Measurements from ENCODE around the gene PARP2.
"Not testable (repeated sequence)": the region's sequence is repeated elsewhere in the genome, so short reads cannot be mapped to it uniquely, and the experiment has no call there.

Gene PARP2, protein sequence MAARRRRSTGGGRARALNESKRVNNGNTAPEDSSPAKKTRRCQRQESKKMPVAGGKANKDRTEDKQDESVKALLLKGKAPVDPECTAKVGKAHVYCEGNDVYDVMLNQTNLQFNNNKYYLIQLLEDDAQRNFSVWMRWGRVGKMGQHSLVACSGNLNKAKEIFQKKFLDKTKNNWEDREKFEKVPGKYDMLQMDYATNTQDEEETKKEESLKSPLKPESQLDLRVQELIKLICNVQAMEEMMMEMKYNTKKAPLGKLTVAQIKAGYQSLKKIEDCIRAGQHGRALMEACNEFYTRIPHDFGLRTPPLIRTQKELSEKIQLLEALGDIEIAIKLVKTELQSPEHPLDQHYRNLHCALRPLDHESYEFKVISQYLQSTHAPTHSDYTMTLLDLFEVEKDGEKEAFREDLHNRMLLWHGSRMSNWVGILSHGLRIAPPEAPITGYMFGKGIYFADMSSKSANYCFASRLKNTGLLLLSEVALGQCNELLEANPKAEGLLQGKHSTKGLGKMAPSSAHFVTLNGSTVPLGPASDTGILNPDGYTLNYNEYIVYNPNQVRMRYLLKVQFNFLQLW

DNA sequence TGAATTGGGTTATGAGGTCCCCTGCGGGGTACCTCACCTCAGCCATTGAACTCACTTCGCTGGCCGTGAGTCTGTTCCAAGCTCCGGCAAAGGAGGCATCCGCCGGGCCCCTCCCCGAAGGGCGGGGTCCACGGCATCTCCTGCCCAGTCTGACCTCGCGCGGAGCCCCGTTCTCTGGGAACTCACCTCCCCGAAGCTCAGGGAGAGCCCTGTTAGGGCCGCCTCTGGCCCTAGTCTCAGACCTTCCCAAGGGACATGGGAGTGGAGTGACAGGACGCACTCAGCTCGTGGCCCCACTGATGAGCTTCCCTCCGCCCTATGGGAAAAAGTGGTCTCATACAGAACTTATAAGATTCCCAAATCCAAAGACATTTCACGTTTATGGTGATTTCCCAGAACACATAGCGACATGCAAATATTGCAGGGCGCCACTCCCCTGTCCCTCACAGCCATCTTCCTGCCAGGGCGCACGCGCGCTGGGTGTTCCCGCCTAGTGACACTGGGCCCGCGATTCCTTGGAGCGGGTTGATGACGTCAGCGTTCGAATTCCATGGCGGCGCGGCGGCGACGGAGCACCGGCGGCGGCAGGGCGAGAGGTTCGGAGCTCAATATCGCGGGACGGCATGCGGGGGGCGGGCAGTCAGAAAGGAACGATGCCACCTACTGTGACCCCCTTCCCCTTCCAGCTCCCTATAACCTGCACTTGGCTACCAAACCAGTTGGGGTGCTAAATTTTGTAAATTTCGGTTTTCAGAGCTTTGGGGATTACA, at the start of gene PARP2:
Gene PARP2 (plus strand): TSS at position 544 of the 770 bp plus-strand sequence. CDS start 7 bp downstream, at position 551.
- DNase-seq (ENCODE audit: low spot score), result peak; percentile 98

DNA sequence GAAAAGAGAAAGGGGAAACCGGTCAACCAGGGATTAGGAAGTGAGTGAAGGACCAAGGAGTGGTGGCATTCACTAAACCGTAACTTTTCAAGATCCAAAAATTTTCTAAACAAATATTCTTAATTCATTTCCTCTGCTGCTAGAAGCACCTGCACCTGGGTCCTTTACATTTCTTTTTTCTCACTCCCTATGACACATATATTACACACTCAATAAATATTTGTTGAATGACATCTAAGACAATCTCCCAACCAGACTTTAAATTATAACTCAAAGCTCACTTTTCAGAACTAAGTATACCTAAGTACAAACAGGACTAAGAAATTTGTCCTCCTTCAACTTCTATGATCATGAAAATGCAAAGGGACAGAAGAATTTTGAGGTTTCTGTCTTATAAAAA, 48.8 kb upstream of the PARP2 start:
- no peak for DNase-seq (ENCODE audit: low spot score)

DNA sequence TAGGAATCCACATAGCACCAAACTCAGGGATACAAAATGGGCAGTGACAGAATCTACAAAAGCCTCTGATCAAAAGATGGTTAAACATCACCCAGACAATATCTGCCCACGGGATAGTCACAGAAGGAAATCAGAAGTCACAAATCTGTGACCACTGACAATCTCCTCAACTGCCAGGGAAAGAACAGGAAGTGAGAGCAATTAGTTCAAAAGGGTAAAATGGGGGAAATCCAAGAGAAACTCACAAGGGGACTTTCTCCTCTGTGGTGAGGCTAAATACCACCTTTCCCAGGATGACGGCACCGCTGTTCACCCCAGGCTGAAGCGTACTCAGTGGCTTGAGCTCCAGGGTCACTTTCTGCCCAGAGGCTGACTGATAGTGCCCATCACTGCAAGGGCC, 48.4 kb upstream of the PARP2 start:
- DNase-seq (ENCODE audit: low spot score), result no peak

DNA sequence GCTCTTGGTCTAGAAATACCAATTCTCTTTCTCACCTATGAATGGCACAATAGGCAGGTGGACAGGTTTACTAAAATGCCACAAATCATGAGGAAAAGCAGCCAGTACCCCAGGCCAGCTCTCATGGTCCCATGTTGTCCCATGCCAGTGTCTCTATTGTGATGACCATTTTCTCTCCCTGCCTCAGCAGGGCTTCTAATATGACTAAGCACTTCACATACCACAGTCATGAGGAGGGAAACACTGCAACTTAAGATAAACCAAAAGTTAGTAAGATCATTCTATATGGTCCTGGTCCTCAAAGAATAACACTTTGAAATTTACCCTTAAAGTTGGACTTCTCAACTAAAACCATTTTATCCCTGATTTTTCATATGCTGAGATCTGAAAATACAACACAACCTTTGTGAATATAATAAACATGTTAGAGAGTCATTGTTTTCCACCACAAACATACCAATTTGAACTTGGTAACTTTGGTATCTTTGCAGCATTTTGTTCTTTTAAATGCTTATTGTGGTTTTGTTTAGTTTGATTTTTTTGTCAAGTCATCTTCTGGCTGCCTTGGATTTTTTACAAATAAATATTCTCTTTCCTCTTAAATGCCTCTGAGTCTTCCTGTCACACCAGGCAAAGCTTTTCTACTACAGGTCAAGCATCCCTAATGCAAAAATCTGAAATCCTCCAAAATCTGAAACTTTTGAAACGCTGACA, 41.2 kb upstream of the PARP2 start:
- peak; percentile 18 for DNase-seq (ENCODE audit: low spot score)

DNA sequence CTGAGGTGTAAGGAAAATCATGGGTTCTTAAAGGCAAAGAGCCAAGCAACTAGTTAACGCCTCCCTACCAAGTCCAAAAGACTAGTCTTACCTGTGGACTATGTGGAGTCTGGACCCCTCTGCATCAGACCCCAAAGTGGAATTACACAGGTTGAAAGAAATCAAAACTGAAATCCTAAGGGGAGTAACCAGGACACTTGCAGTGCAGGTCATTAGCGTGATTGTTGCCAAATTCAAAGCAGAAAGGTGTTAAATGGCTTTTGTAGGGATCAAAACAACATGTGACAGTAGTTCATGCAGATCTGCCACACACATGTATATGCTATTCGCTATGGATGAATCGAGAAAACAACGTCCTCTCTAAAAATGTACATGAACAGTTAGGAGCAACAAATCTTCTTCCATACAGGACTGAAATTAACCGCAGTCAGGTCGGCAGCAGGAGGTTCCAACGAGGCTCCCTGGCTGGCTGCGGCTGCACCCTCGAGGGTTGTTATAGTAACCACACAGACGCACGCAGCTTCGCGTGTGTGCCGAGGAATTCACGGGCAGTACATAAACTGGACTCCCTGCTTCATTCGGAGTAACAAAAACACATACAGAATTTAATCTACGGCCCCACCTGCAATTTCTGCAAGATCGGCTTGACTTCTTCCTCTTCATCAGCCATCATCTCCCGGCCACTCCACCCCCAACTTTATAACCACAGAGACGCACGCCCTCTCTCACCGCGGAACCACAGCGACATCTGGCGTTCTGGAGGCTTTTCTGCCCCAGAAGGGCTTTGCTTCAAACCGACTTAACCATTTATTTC, 38.0 kb upstream of the PARP2 start, which contains the start of gene TTC5:
Gene TTC5 (minus strand): TSS at position 687 of the 814 bp plus-strand sequence. CDS start 14 bp downstream, at position 673.
- peak; percentile 92 for DNase-seq (ENCODE audit: low spot score)

DNA sequence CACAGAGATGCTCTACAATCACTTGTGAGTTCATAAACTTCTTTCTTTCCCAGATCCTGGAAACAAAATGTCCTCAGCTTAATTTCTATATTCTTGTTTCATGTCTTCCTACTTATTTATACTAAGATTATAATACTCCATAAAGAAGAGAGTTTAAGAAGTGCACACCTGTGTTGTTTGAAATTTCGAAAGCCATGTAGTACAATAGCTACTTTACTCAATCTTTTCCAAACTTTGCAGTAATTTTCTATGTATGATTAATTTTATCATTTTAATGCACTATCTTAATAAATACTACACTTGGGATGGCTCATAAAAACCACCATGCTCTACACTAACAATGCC, 37.4 kb upstream of the PARP2 start:
- DNase-seq (ENCODE audit: low spot score), result no peak

DNA sequence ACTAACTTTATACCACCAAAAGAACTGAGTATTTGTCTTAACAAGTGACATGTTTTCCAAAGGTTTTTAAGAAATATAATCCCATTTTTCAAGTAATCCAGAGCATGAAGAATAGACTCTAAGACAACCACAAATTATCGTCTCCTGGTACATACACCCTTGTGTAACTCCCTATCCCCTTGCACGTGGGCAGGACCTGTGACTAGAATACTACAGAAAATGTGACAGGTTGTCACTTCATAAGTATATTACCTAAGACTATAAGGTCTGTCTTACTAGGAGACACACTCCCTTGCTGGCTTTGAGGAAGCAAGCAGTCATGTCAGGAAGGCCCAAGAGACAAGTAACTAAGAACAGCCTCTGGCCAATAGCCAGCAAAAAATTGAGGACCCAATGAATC, 29.4 kb upstream of the PARP2 start:
- no peak for DNase-seq (ENCODE audit: low spot score)

DNA sequence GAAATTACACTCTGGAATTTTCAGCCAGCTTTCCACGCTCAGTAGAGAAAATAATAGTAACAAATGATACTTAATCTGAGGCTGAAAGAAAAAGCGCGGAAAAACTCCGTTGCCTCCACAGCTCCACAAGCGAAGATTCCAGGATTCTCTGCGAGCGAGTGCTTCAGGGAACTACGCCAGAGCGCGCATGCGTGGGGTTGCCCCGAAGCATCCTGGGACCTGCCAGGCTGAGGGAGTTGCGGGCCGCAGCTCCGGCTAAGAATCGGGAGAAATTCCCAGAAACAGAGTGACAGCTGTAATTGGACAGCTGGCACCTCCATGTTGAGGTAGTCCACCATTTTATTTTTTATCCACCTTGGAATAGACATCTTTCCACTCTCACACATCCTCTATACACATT, 25.7 kb upstream of the PARP2 start:
- no peak for DNase-seq (ENCODE audit: low spot score)

DNA sequence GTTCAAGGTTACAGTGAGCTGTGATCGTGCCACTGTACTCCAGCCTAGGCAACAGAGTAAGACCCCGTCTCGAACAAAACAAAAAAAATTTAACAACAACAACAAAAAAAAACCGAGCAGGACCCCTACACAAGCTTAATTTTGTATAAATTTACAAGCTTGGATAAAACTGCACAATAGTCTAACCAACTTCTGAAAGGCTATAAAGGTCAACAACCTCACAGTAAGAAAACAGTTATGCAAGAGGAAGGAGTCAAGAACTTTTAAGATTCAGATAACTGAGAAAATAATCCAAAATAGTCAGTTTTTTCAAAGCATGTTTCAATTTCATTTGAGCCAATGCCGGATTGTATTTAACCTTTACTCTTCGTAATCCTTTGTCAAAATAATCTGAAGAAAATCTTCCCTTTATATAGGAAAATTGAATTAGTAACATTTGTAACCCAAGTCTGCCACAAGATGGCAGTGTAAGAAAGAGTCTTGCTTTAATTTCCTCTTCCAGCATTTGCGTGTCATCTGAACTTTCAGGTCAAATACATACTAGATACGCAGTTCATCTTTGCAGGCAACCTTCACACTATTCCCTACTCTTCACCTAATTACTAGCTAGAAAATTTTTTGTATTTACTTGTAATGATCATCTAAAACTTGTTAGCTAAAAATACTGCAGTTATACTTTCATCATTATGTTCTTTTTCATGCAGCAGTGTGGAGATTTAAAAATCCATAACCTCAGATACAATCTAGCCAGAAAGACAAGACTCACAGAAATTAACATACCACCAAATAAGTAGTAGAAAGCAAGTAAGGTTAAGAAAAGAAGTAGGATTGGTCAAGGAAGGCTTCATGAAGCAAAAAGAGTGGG, 16.2 kb upstream of the PARP2 start:
- peak; percentile 59 for DNase-seq (ENCODE audit: low spot score)

DNA sequence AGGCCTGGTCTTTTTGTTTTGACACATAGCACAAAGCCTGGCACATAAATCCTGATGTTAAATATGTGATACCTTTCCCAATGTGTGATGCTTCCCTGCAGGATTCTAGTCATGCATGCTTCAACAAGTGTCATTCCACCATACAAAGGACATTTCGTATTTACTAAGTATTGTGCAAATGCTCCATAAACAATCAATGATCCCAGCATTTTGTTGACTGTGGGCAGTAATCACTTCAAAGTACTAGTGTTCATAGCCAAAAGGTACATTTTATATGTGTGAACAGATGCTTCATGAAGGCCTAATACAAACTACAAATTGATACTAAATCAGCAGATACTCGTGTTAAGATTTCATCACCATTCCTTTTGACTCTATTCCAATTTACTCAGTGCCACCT, 14.7 kb upstream of the PARP2 start:
- no peak for DNase-seq (ENCODE audit: low spot score)

DNA sequence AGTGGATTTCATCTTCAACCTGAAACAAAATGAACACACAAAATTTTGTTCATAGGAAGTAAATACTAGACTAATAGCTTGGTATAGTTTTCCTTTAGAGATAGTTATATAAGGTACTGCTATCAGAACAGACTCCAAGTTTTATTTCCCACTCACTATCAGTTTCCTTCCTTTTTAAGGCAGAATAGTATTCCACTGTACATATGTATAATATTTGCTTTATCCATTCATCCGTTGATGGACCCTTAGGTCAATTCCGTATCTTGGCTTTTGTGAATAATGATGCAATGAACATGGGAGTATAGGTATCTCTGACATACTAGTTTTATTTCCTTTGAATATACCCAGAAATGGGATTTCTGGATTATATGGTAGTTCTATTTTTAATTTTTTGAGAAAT, 14.1 kb upstream of the PARP2 start:
- no peak for DNase-seq (ENCODE audit: low spot score)

DNA sequence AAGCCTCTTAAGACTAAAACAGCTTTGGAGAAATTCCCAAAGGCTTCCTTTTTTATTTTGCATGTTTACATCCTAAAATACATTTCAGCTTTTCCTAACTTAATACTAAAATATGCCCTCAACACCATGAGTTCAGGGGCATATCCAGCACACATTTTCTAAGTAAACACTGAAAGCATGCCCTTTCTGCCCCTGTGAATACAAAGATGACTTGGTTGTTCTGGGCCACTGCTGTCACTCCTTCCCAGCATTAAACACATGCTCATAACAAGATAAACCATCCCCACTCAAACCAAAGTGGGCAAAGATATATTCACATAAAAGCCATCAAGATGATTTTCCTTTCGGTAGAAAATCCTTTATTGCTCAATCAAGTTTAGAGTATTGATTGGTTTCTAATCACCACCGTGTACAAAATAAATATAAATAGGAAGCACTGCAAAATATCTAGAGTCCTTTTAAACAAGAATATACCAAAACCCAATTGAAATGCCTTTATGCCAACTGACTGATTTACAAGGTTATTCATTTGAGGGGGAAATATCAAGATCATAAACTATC, 12.3 kb upstream of the PARP2 start:
- no peak for DNase-seq (ENCODE audit: low spot score)

DNA sequence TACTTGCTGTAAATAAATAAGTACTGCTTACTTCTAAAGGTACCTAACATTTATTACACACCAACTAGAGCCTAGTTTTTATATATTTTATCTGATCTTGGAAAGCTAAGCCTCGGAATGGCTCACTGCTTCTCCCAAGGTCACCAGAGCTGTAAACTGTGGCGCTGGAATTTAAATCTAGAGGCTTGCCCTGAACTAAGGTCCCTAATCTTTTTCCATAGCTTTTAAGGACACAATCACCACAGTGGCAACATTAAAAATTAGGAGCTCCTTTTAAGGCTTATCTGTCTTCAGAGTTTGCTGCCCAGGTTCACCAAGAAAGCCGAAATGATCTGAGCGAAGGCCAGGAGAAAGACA, 11.0 kb upstream of the PARP2 start:
- peak; percentile 21 for DNase-seq (ENCODE audit: low spot score)

DNA sequence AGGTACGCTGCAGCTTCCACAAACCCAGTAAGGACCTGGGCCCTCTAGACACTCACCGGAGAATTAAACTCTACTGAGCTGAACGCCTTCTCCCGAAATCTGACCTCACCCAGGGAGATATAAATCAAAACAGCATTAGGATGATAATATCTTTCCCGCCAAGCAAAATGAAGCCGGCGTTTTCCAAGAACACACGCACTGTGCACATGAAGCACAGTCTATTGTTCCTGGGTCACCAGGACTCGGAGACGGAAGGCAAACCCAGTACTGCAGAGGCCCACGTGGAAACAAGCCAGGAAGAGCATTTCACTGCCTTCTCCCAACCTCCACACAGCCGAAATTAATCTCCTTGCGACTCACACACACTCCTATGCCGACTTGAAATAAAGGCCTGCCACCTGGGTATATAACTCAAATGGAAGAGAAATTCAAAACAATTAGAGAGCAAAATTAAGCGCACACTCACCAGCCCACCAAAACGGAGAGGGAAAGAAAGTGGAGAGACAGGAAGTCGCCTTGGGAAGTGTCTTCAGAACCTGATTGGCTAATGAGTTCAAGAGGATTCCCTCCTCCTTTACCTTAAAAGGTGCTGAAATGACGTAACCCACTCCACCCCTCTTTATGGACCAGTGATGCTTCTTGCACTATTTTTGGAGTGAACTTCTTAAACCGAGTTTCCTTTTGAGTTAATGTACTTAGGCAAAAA, 10.5 kb upstream of the PARP2 start, which contains the start of gene CCNB1IP1:
Gene CCNB1IP1 (minus strand): TSS at position 492 of the 706 bp plus-strand sequence. CDS start 16,756 bp downstream, outside the sequence.
- DNase-seq (ENCODE audit: low spot score), result peak; percentile 92

DNA sequence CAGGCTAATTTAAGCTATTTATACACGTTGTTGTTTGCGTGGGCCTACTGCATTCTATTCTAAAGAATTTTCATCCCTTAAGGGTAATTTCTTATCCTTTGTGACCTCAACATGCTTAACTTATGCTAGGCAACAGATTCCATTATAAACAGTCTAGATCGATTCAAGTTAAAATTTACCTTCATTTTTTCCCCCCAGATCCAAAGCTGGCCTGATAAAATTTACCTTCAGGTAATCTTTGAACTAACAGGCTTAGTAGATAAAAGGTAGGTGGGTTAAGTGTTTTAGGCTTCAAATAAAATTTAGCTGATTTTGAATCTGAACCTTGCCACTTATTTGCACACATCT, 10.0 kb upstream of the PARP2 start:
- DNase-seq (ENCODE audit: low spot score), result no peak

DNA sequence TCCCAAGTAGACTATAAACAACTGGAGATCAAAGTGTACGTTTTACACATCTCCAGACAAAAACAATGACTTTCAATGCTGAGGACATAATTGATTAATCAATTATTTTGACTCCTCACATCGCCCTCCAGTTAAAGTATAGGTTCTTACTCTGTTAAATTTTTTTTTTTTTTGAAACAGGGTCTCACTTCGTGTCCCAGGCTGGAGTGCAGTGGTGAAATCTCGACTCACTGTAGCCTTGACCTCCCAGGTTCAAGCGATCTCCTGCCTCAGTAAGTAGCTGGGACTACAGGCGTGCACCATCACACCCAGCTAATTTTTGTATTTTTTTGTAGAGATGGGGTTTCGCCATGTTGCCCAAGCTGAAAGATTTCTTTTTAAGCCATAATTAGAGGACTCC, 9.4 kb upstream of the PARP2 start:
- no peak for DNase-seq (ENCODE audit: low spot score)

DNA sequence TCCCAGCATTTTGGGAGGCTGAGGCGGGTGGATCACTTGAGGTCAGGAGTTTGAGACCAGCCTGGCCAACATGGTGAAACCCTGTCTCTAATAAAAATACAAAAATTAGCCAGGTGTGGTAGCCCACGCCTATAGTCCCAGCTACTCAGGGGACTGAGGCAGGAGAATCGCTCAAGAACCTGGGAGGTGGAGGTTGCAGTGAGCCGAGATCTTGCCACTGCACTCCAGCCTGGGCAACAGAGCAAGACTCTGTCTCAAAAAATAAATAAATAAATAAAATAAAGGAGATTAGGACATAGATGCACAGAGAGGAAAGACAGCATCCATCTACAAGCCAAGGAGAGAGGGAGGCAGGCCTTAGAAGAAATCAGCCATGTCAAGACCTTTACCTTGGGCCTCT, 2.4 kb upstream of the PARP2 start:
- not testable (repeated sequence) for DNase-seq (ENCODE audit: low spot score)

DNA sequence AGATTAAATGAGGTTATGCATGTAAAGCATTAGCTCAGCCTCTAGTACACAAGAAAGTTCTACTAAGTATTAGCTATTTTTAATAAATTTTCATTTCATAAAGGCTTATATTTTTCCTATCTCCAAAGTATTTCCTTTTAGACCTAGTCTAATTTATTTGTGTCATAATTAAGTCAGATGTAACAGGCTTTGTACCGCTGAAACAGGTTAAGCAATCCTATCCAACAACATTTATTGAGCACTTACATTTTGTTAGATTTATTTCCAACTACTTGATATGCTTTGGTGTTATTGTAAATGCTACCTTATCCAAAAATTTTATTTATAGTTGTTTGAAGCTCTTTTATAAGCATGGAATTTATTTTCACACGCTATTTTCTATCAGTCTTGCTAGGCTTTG, 1.8 kb upstream of the PARP2 start:
- no peak for DNase-seq (ENCODE audit: low spot score)

DNA sequence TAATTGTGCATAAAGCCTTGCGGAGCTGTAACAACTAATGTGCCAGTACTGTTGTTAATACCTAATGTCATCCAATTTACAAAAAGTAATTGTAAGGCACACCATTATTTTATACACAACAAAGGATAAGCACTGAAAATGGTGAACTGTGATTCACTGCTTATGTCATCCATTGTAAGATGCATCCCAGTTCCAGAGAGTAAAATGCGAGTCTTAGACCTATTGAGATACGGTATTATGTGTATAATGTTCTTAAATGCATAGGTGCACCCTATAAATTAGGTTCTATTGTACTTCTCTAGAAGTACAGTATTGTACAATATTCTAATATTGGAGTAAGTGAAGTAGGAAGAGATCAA, 406 bp downstream of the PARP2 start:
- peak; percentile 13 for DNase-seq (ENCODE audit: low spot score)

DNA sequence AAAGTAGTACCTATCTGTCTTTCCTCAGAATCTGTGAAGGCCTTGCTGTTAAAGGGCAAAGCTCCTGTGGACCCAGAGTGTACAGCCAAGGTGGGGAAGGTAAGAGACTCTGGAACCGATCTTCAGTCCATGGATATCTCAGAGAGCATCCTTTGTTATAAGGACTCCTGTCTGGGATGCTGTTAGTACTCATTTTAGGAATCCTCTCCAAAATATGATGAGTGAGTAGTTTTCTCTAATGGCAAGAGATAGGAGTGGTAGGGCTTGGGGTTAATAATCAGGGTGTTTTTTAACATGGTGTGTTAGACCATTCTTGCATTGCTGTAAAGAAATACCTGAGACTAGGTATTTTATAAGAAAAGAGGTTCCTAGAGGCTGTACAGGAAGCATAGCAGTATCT, 1.9 kb downstream of the PARP2 start:
- no peak for DNase-seq (ENCODE audit: low spot score)
